Activated naive CD4-positive, alpha-beta T cell treated with anti-CD3 and anti-CD28 coated beads, Interleukin-2, amount 10 ng/mL, durations not matched to agents 7 days and 5 days (primary cell): ENCODE results near the gene BTBD3.

Source experiments
- CTCF ChIA-PET: fragments of 350-600 bp; sonication (Branson Sonifier 250); formaldehyde crosslinking; loops from one replicate; lab custom pipeline; 2021; ENCODE audit warnings: antibody characterized with exemption; lab: Charles Lee
- DNase-seq: peaks from one replicate; pipeline ENCODE4 v3.0.0-alpha.2; 2020
- H3K27ac Mint-ChIP-seq: one replicate; pipeline ENCODE4 v1.8.0; 2021; ENCODE audit warnings: mild to moderate bottlenecking, moderate library complexity, mixed read lengths
- H3K27me3 Mint-ChIP-seq: one replicate; pipeline ENCODE4 v1.8.0; 2021; ENCODE audit warnings: mild to moderate bottlenecking, mixed read lengths
- H3K36me3 Mint-ChIP-seq: one replicate; pipeline ENCODE4 v1.8.0; 2021; ENCODE audit warnings: mixed read lengths
- H3K4me1 Mint-ChIP-seq: one replicate; pipeline ENCODE4 v1.8.0; 2021; ENCODE audit warnings: mixed read lengths
- H3K4me3 Mint-ChIP-seq: one replicate; pipeline ENCODE4 v1.8.0; 2021; ENCODE audit warnings: mild to moderate bottlenecking, moderate library complexity, mixed read lengths
- H3K9me3 Mint-ChIP-seq: one replicate; pipeline ENCODE4 v1.8.0; 2021; ENCODE audit warnings: mixed read lengths

BTBD3 gene

GRCh38 chr20:11966186-11966585 is 48.5 kb downstream of the BTBD3 start:
- no peaks in the 10 kb centered on the region for H3K36me3 Mint-ChIP-seq
- CTCF ChIA-PET, result interaction anchor here (0.8 kb wide), 1 partner anchor 314 kb away, joined by 3 read pairs; no protein-coding TSS in a partner anchor
- H3K27ac Mint-ChIP-seq, result no peak overlapping the region
- H3K9me3 Mint-ChIP-seq, result peaks cover 2% of the 10 kb centered on the region
- DNase-seq, result no peak
- H3K4me1 Mint-ChIP-seq, result no peaks in the 10 kb centered on the region
- no peaks in the 10 kb centered on the region for H3K27me3 Mint-ChIP-seq
- no peak overlapping the region for H3K4me3 Mint-ChIP-seq

GRCh38 chr20:11970243-11970836 is 52.6 kb downstream of the BTBD3 start:
- Mint-ChIP-seq H3K36me3 (no peaks in the 10 kb centered on the region), H3K4me1 (no peaks in the 10 kb centered on the region), H3K27ac (no peak overlapping the region), H3K9me3 (peaks cover 2% of the 10 kb centered on the region), H3K27me3 (peaks cover 3% of the 10 kb centered on the region), H3K4me3 (no peak overlapping the region)
- no peak for DNase-seq
- CTCF ChIA-PET, result no interaction called here

- Mint-ChIP-seq H3K36me3 (no peaks in the 10 kb centered on the region), H3K27ac (no peak overlapping the region), H3K27me3 (peaks cover 3% of the 10 kb centered on the region), H3K9me3 (peaks cover 2% of the 10 kb centered on the region), H3K4me1 (no peaks in the 10 kb centered on the region), H3K4me3 (no peak overlapping the region)
- no peak for DNase-seq
- CTCF ChIA-PET, result no interaction called here
These were observed 54.8 kb downstream of the BTBD3 start for GRCh38 chr20:11972478-11972877.
